ENCODE measurements around the gene KCNC1. TPM values are rescaled to one million over a fixed set of nuclear protein-coding genes. Genes with fewer than 3 reads are reported as not detected.
A peak's percentile ranks its signal among the peaks of the same experiment; 100 is the strongest.

KCNC1 gene
- total RNA-seq = under 0.01 TPM in 1 of 2 replicates, not detected in the other
- polyA plus RNA-seq = not detected in 2 replicates
- not detected in 2 replicates for polyA plus RNA-seq (2012)
- not detected in 2 replicates for polyA minus RNA-seq (ENCODE audit: low replicate concordance)

GRCh38 chr11:17734418-17734911 is at the start of gene KCNC1:
Gene KCNC1 (plus strand): TSS chr11:17734781. CDS start chr11:17736003, 1,222 bp downstream.
- TF ChIP-seq EZH2 (IDR thresholded peaks at IDR 0.05; ENCODE audit: low read length, missing control alignments) (peak; percentile 3), CTCF (conservative IDR thresholded peaks at IDR 0.05 in 1 of 2, IDR thresholded peaks at IDR 0.05 in 1 of 2; ENCODE audit: low read depth in 1 of 2, low read length in 2 of 2) (no peak)
- H3K9ac ChIP-seq (ENCODE audit: insufficient read depth, low read length) = no peak within 1 kb of the TSS
- H3K9me3 ChIP-seq (ENCODE audit: control insufficient read depth, insufficient read depth, low read depth, low read length) = no peaks in the 10 kb centered on the region
- DNase-seq (ENCODE audit: low read depth in 2 of 2) = peak; percentile 33 to 53
- H4K20me1 ChIP-seq (ENCODE audit: control insufficient read depth, extremely low read depth, insufficient read depth, low read length) = no peaks in the 10 kb centered on the region
- no peak within 1 kb of the TSS for H3K27ac ChIP-seq (ENCODE audit: insufficient read depth, low read length)
- H3K36me3 ChIP-seq (ENCODE audit: control insufficient read depth, insufficient read depth, low read length) = no peaks in the 10 kb centered on the region
- H3K79me2 ChIP-seq (ENCODE audit: control insufficient read depth, insufficient read depth, low read length) = no peaks in the 10 kb centered on the region
- H3K4me1 ChIP-seq (ENCODE audit: control insufficient read depth, extremely low read depth, insufficient read depth, low read length) = no peaks in the 10 kb centered on the region
- H2AFZ ChIP-seq (ENCODE audit: low read length) = no peak within 1 kb of the TSS
- H3K4me2 ChIP-seq (ENCODE audit: extremely low read depth, insufficient read depth, low read length) = peak within 1 kb of the TSS; percentile 78
- peak within 1 kb of the TSS in 2 of 4 experiments; percentile 21 to 44 for H3K4me3 ChIP-seq (replicated peaks in 1 of 4; ENCODE audit: control extremely low read depth in 1 of 4, insufficient read depth in 1 of 4, low read depth in 3 of 4, low read length in 4 of 4)
- H3K27me3 ChIP-seq (ENCODE audit: control insufficient read depth, insufficient read depth, low read length) = peaks cover 39% of the 10 kb centered on the region

- no peak overlapping the region for H3K9ac ChIP-seq (ENCODE audit: insufficient read depth, low read length)
- H3K4me3 ChIP-seq (replicated peaks in 1 of 4; ENCODE audit: control extremely low read depth in 1 of 4, insufficient read depth in 1 of 4, low read depth in 3 of 4, low read length in 4 of 4) = no peak overlapping the region
- no peaks in the 10 kb centered on the region for H4K20me1 ChIP-seq (ENCODE audit: control insufficient read depth, extremely low read depth, insufficient read depth, low read length)
- DNase-seq (ENCODE audit: low read depth in 2 of 2) = peak in 1 of 2 donors; percentile 75
- no peaks in the 10 kb centered on the region for H3K79me2 ChIP-seq (ENCODE audit: control insufficient read depth, insufficient read depth, low read length)
- no peak overlapping the region for H3K4me2 ChIP-seq (ENCODE audit: extremely low read depth, insufficient read depth, low read length)
- H3K4me1 ChIP-seq (ENCODE audit: control insufficient read depth, extremely low read depth, insufficient read depth, low read length) = no peaks in the 10 kb centered on the region
- TF ChIP-seq EZH2 (IDR thresholded peaks at IDR 0.05; ENCODE audit: low read length, missing control alignments) (no peak), CTCF (conservative IDR thresholded peaks at IDR 0.05 in 1 of 2, IDR thresholded peaks at IDR 0.05 in 1 of 2; ENCODE audit: low read depth in 1 of 2, low read length in 2 of 2) (no peak)
- no peaks in the 10 kb centered on the region for H3K36me3 ChIP-seq (ENCODE audit: control insufficient read depth, insufficient read depth, low read length)
- no peaks in the 10 kb centered on the region for H3K27me3 ChIP-seq (ENCODE audit: control insufficient read depth, insufficient read depth, low read length)
- no peak overlapping the region for H3K27ac ChIP-seq (ENCODE audit: insufficient read depth, low read length)
- H3K9me3 ChIP-seq (ENCODE audit: control insufficient read depth, insufficient read depth, low read depth, low read length) = no peaks in the 10 kb centered on the region
- H2AFZ ChIP-seq (ENCODE audit: low read length) = no peak overlapping the region
Observed at GRCh38 chr11:17686231-17686980, 48.2 kb upstream of the KCNC1 start.

GRCh38 chr11:17687946-17688670 is 46.5 kb upstream of the KCNC1 start:
- H3K79me2 ChIP-seq (ENCODE audit: control insufficient read depth, insufficient read depth, low read length) = no peaks in the 10 kb centered on the region
- H3K4me1 ChIP-seq (ENCODE audit: control insufficient read depth, extremely low read depth, insufficient read depth, low read length) = no peaks in the 10 kb centered on the region
- no peak for DNase-seq (ENCODE audit: low read depth in 2 of 2)
- H3K4me3 ChIP-seq (replicated peaks in 1 of 4; ENCODE audit: control extremely low read depth in 1 of 4, insufficient read depth in 1 of 4, low read depth in 3 of 4, low read length in 4 of 4) = no peak overlapping the region
- H3K36me3 ChIP-seq (ENCODE audit: control insufficient read depth, insufficient read depth, low read length) = no peaks in the 10 kb centered on the region
- H3K27me3 ChIP-seq (ENCODE audit: control insufficient read depth, insufficient read depth, low read length) = peaks cover 4% of the 10 kb centered on the region
- no peak overlapping the region for H3K4me2 ChIP-seq (ENCODE audit: extremely low read depth, insufficient read depth, low read length)
- H2AFZ ChIP-seq (ENCODE audit: low read length) = no peak overlapping the region
- H4K20me1 ChIP-seq (ENCODE audit: control insufficient read depth, extremely low read depth, insufficient read depth, low read length) = no peaks in the 10 kb centered on the region
- no peaks in the 10 kb centered on the region for H3K9me3 ChIP-seq (ENCODE audit: control insufficient read depth, insufficient read depth, low read depth, low read length)
- H3K9ac ChIP-seq (ENCODE audit: insufficient read depth, low read length) = no peak overlapping the region
- H3K27ac ChIP-seq (ENCODE audit: insufficient read depth, low read length) = no peak overlapping the region
- TF ChIP-seq EZH2 (IDR thresholded peaks at IDR 0.05; ENCODE audit: low read length, missing control alignments) (no peak), CTCF (conservative IDR thresholded peaks at IDR 0.05 in 1 of 2, IDR thresholded peaks at IDR 0.05 in 1 of 2; ENCODE audit: low read depth in 1 of 2, low read length in 2 of 2) (no peak)
